Activated CD4-positive, CD25-positive, alpha-beta regulatory T cell (primary cell): Measurements from ENCODE around the gene METRNL.
"Not testable (repeated sequence)": the region's sequence is repeated elsewhere in the genome, so short reads cannot be mapped to it uniquely, and the experiment has no call there.

Source experiments
- DNase-seq, 4 experiments: peaks; one replicate each; lab custom pipeline; 2025; lab: John Stamatoyannopoulos, UW

METRNL gene

DNA sequence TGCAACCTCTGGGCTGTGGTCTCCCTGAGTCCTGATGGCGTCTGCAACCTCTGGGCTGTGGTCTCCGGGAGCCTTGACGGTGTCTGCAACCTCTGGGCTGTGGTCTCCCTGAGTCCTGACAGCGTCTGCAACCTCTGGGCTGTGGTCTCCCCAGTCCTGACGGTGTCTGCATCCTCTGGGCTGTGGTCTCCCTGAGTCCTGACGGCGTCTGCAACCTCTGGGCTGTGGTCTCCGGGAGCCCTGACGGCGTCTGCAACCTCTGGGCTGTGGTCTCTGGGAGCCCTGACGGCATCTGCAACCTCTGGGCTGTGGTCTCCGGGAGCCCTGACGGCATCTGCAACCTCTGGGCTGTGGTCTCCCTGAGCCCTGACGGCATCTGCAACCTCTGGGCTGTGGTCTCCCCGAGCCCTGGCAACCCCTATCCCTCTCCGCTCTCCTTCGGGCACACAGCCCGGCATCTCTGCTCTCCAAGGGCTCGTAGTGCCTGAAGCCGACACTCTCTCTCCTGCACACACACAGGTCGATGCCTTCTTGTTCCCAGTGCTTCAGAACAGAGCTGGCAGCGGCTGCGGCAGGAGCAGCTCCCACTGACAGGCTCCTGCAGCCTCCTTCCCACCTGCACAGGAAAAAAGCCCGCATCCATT is 45.6 kb downstream of the METRNL start:
- no peak for DNase-seq

- DNase-seq = no peak
Measured at GRCh38 chr17:83125515-83126274, 46.3 kb downstream of the METRNL start.

DNA sequence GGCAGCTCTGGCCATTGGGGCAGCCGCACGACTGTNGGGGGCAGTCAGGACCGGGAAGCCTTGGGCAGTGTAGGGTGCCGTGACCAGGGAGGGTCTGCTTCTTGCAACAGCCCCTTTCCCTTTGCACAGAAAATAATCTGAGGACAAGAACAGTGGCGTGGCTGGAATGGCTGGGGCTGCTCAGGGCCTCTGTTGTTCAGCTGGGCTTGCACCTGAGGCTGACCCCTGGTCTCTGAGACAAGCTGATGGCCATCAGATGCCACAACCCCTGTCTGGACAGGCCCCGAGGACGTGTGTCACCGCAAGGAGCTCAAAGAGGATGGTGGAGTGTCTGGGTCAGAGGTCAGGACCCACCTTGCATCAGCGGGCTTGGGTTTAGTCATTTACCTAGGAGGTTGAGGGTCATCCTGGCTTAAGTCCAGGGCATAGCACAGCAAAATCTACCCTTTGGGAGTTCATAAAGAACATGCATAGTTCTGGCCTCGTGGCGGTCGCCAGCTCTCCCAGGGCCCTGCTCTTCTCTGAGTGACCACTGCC is 46.9 kb downstream of the METRNL start:
- DNase-seq = no peak

DNA sequence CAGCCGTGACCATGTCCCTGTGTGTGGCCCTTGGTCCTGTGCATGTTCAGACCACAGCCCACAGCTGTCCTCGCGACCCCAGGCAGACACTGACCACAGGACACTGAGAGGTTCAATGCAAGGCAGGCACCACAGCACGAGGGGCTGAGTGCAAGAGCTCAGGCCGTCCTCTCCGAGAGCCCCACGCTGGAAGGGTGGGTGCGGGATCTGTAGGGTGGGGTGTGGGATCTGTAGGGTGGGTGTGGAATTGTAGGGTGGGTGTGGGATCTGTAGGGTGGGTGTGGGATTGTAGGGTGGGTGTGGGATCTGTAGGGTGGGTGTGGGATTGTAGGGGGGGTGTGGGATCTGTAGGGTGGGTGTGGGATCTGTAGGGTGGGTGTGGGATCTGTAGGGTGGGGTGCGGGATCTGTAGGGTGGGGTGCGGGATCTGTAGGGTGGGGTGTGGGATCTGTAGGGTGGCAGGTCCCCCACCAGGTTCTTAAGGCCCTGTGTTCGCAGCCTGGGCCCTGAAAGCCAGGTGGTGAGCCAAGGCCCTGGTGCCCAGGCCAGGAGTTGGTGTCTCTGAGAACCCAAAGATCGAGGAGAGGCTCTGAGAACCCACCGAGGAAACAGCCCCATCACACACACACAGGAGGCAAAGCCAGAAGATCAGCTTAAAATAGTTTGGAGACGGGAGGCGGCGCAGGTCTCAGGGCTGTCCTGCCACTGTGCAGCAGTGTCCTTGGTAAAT is 48.2 kb downstream of the METRNL start:
- DNase-seq = no peak

GRCh38 chr17:83128306-83129240 is 49.2 kb downstream of the METRNL start:
- no peak for DNase-seq

DNA sequence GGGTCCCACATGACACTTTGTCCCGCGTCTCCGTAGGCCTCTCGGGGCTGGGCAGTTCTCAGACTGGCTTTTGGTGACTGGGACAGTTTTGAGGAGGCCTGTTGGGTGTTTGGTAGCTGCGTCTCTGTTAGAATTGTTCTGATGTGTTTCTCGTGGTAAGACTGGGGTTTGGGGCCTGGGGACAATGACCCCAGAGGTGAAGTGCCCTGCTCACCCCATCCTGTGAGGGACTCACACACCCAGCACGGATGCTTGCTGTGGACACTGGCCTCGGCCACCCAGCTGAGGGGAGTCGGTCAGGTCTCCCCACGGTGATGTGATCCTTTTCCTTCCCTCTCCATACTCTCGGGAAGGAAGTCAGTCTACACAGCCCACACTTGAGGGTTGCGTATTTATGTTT is 50.3 kb downstream of the METRNL start:
- no peak for DNase-seq

DNA sequence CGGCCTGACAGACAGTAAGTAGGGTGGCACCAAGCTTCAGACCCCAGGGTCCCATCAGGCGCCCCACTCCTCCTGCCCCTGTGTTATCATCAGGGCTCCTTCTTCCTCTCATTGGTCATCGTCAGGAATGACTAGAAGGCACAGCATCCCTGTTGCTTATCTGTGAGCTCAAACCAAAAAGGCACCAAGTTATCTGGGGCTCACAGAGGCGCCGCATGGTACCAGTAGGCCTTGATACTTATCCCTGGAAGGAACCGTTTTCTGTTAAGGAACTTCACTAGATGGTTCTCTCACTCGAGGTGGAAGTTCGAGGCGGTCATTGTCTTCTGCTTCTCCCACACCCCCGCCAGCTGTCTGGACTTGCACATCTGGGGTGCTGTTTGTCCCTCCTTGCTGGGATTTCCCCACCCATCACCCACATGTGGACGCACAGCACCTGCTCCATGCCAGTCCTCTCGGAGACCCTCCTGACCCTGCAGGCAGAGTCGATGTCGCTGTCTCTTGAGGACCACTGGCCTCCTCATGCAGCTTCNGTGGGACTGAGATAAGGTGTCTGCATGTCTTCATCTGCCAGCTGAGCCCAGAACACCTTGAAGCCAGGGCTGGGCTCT is 52.1 kb downstream of the METRNL start:
- DNase-seq = no peak

DNA sequence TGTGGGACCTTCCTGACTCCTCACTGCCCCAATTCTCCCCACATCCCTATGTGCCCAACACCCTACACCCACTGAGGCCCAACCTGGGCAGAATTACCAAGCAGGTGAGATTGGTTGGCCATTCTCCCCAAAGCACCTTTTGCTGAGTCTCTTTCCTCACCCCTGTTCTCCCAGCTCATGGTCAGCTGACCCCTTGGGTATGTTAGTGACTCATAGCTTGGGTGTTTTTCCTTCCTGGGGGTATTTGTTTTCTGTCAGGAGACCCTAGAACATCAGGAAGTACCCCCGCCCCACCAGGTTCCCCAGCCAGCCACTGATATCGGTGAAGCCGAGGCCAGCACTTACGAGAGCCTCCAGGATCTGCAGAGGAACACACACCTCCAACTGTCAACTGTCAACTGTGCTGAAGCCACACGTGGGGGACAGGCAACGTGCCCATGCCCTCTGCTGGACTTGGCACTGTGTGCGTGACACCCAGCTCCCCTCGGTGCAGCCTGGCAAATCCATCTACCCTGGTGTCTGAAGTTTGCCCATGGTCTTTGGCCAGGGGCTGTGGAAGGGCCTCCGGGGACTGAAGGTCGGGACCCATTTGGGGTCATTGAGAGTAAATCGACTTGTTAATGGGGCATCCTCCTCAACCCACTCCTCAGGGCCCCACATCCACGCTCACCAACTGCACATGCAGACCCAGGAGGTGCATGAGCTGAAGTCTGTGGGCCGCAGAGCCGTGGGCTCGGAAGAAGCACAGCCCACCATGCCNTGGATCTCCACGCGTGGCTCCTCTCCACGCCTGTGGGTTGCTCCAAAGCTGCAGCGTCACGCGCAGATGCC is 53.1 kb downstream of the METRNL start:
- no peak for DNase-seq

DNA sequence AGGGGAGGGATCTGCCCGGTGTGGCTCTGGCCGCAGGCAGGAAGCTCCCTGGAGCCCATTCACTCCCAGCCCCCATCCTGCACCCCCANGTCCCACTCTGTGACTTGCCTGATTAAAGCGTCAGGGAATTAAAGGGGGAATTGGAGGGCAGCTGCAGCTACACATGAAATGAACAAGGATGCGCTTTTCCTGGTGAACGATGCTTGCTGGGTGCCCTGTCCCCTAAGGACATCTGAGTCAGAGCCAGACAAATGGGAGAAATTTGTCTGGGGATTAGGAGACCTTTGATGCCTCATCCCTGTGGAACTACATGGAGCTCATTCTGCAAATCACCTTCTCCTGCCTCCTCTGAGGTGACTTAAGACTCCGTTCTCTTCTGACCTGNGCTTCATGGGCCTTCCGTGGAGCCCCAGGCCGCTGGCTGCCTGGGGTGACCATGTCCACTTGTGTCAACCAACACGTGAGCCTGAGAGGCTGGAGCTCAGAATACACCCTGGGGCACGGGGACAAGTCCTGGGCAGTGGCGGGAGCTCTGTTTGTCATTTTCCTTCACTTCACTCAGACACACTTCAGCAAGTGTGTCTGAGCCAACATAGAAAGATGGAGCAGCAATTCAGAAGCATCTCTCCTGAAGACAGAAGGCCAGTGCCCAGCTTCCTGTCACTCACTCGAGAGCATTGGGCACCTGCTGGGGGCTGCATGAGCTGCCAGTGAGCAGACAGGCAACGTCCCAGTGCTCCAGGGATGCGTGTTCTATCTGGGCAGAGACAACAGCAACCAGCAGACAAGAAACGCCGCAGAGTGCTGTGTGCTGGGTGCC is 54.1 kb downstream of the METRNL start:
- DNase-seq = no peak

GRCh38 chr17:83134456-83134855 is 55.0 kb downstream of the METRNL start:
- DNase-seq = not testable (repeated sequence)

DNA sequence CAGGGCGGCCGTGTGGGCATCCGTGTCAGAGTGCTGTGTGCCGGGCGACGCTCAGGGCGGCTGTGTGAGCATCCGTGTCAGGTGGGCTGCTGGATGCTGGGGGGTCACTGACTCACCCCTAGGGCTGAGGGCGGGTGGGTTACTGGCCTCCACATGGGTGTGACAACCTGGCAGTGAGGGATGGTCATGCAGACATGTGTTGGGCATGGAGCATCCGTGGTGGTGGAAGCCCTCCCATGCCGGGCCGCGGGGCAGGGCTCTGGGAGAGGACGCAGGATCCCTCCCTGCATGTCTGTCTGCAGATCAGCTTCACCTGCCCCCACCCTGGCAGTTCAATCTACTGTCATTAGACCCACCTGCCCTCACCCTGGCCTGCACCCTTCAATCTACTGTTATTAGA is 56.3 kb downstream of the METRNL start:
- no peak for DNase-seq

DNA sequence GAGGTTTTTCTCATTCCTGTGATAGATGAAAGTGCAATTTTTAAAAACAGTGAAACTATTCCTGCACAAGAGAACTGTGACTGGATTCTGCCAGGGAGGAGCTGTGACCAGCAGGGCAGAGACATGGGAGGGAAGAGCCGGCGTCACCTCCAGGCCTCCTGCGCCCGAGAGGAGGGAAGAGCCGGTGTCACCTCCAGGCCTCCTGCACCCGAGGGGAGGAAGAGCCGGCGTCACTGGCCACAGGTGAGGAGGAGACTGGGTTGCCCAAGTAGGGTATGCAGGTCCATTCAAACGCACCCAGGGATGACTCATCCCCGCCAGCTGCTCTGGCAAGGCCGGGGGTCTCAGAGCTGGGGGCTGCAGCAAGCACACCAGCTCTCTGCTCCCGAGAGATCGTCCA is 56.7 kb downstream of the METRNL start:
- DNase-seq = no peak

DNA sequence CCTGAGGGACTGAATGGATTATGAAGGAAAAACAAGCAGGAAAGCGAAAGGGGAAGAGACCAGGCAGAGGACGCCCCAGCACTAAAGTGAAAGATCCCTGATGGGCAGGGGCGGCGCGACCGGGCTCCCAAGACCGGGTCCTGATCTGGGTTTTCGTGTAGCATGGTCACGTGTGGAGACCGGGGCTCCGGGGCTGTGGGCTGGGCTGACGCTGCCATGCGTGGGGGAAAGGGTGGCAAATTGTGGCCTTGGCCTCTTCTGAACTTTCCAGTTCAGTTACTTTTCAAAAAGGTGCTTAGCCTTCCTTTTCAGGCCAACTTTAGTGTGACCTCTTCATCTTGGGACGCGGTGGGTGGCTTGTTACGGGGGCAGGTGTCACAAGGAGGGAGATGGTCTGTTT is 57.5 kb downstream of the METRNL start:
- DNase-seq = no peak

DNA sequence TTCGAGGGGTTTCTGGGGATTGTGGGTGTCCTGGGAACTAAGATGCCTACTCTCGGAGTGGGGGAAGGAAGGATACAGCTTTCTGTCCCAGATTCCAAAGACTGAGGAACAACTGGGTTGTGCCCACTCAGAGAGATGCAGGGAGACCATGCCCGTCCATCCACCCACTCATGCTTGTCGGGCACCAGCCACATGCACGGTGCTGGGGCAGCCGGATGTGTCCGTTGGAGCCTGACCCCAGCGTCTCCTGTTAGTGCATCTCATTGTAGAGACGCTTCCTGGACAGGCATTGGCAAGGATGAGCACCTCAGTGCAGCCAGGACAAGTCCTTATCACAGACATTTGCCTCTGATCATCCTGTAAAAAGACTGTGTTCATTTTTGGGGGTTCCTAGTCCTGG is 58.1 kb downstream of the METRNL start:
- DNase-seq = no peak

- no peak for DNase-seq
Measured at GRCh38 chr17:83138820-83139219, 59.4 kb downstream of the METRNL start.

GRCh38 chr17:83139541-83140248 is 60.3 kb downstream of the METRNL start:
- DNase-seq = not testable (repeated sequence)

DNA sequence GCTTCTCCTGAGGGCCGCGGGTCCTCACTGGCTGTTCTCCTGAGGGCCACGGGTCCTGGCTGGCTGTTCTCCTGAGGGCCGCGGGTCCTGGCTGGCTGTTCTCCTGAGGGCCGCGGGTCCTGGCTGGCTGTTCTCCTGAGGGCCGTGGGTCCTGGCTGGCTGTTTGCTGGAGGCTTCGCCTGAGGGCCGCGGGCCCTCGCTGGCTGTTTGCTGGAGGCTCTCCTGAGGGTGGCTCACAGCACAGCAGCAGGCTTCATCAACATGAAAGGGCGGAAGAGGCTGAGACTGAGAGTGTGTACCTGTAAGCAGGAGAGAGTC is 60.8 kb downstream of the METRNL start:
- not testable (repeated sequence) for DNase-seq

- no peak for DNase-seq
Measured at GRCh38 chr17:83142619-83143018, 63.2 kb downstream of the METRNL start.

DNA sequence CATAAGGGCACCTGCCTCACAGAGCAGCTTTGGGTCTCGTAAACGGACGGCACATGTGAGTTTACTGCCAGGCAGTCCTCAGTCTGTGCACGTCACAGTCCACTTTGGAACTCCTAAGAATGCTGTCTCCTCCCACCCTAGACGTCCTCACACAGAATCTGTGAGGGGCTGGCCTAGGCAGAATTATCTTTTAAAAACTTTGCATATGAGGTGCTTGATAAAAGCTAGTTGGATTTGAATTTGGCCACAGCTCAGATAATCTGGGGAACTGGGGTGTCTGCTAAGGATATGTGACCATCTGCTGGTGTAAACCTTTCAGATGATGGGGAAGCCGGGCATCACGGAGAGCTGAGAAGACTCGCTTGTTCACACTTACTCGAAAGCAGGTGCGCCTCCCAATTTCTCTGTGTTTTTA is 64.4 kb downstream of the METRNL start:
- DNase-seq = no peak
